ENCODE measurements around the gene BEAN1.

DNA sequence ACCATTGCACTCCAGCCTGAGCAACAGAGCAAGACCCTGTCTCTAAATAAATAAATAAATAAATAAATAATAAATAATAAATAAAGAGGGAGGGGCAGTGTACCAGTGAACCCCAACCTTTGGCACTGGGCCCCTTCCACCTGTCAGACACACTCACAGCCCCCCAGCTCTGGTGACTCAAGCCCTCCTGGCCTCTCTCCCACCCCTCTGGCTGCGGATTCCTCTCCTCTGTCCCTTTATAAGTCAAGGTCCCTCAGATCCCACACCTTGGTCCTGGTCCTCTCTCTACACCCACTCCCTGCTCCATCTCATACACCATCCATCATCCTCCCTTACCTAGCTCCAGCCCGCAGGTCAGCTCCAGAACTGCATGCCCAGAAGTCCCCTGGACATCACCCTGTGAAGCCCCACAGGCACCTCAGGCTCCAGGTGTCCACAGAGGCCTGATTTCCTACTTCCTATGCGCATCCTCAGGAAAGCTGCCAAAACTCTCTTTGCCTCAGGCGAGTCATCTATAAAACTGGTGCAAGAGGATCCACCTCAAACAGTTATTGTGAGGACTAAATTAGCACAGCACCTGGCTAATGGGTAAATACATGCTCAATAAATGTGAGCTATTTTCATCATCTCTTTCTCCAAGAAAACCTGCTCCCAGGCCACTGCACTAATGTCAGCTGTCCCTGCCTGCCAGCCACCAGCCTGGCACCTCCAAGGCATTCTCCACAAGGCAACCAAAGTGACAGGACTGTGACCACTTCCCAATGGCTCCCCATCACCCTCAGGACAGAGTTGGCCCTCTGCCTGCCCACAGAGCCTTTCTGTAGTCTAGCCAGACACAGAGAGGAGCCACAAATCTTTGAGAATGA, 46.8 kb downstream of the BEAN1 start:
- TF ChIP-seq, protein P1, sequence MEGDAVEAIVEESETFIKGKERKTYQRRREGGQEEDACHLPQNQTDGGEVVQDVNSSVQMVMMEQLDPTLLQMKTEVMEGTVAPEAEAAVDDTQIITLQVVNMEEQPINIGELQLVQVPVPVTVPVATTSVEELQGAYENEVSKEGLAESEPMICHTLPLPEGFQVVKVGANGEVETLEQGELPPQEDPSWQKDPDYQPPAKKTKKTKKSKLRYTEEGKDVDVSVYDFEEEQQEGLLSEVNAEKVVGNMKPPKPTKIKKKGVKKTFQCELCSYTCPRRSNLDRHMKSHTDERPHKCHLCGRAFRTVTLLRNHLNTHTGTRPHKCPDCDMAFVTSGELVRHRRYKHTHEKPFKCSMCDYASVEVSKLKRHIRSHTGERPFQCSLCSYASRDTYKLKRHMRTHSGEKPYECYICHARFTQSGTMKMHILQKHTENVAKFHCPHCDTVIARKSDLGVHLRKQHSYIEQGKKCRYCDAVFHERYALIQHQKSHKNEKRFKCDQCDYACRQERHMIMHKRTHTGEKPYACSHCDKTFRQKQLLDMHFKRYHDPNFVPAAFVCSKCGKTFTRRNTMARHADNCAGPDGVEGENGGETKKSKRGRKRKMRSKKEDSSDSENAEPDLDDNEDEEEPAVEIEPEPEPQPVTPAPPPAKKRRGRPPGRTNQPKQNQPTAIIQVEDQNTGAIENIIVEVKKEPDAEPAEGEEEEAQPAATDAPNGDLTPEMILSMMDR (IDR thresholded peaks at IDR 0.05; ENCODE audit: borderline replicate concordance, extremely low read depth, low read length, poor library complexity, severe bottlenecking), result no peak
- no peak for TF ChIP-seq EZH2 (IDR thresholded peaks at IDR 0.05; ENCODE audit: borderline replicate concordance, low read depth, low read length, severe bottlenecking)
